HTR-8/SVneo (cell line): ENCODE data around the gene NSA2.

Experiments
- DNase-seq: peaks from one replicate; pipeline ENCODE4 v3.0.0; 2011; ENCODE audit warnings: low spot score, mixed read lengths; ENCODE audit not compliant: insufficient read length
- FAIRE-seq: peaks from 2 replicates; lab custom pipeline; 2011; peaks lifted over from hg19 to GRCh38; lab: Jason Lieb, UNC

NSA2 gene

GRCh38 chr5:74801941-74802340 is 34.9 kb downstream of the NSA2 start:
- DNase-seq = no peak
- no peak for FAIRE-seq

- DNase-seq = no peak
- FAIRE-seq = no peak
Observed at GRCh38 chr5:74810915-74811314, 43.9 kb downstream of the NSA2 start.

- FAIRE-seq = no peak
- no peak for DNase-seq
Observed at GRCh38 chr5:74816875-74817274, 49.8 kb downstream of the NSA2 start.

GRCh38 chr5:74822288-74822687 is 55.2 kb downstream of the NSA2 start:
- FAIRE-seq (no peak), DNase-seq (no peak)

- DNase-seq = no peak
- FAIRE-seq = no peak
Observed at GRCh38 chr5:74829413-74829812, 62.4 kb downstream of the NSA2 start.
